Measurements from ENCODE around the gene OGA. TPM values are rescaled to one million over a fixed set of nuclear protein-coding genes. Genes with fewer than 3 reads are reported as not detected.

Gene OGA
- total and polyA plus RNA-seq, 2 experiments from 2014 or later = 56.4 to 98.1 TPM

DNA sequence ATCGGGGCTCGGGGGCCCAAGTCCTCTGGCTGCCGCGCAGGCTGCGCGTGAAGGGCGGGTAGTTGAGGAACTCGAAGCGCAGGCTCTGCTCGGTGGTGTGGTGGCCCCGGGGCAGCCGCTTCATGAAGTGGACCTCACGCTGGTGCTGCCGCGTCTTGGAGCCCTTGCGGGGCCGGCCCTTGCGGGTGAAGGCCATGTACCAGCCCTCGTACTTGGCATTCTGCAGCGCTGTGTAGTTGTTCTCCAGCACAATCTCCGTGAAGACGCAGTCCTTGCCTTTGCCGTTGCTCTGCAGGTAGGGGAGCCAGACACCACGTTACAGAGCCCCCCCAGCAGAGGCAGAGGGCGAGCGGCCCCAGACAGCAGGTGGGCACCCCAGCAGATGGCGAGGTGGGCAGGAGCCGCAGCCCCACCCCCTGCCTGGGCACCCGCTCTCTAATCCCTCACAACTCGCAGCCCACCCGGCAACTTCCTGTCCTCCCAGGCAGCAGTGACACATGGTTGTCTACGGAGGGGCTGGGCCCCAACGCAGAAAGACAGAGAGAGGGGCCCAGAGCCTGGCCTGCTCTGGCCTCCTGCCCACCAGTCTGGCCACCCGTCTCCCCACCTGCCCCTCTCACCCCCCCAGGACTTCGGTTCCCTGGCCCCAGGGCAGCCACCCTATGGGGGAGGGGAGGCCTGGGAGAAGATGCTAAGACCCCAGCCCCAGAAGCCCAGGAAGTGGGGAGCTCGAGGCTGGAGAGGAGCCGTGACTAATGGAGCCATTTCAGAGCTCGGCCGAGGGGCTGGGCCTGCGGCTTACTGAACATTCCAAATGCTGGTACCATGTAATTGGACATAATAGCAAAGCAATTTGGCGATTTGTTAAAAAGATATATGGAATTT is 47.7 kb downstream of the OGA start:
- TF ChIP-seq, protein P1, sequence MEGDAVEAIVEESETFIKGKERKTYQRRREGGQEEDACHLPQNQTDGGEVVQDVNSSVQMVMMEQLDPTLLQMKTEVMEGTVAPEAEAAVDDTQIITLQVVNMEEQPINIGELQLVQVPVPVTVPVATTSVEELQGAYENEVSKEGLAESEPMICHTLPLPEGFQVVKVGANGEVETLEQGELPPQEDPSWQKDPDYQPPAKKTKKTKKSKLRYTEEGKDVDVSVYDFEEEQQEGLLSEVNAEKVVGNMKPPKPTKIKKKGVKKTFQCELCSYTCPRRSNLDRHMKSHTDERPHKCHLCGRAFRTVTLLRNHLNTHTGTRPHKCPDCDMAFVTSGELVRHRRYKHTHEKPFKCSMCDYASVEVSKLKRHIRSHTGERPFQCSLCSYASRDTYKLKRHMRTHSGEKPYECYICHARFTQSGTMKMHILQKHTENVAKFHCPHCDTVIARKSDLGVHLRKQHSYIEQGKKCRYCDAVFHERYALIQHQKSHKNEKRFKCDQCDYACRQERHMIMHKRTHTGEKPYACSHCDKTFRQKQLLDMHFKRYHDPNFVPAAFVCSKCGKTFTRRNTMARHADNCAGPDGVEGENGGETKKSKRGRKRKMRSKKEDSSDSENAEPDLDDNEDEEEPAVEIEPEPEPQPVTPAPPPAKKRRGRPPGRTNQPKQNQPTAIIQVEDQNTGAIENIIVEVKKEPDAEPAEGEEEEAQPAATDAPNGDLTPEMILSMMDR (IDR thresholded peaks at IDR 0.05; ENCODE audit: low read depth, low read length) = no peak
- H3K9me3 ChIP-seq (ENCODE audit: low read depth) = no peaks in the 10 kb centered on the region
- peaks cover 9% of the 10 kb centered on the region for H3K4me1 ChIP-seq (ENCODE audit: low read depth)
- peaks cover 35% of the 10 kb centered on the region for H3K27me3 ChIP-seq
- DNase-seq (ENCODE audit: low read depth in 1 of 2, low spot score in 1 of 2) = no peak
- no peak overlapping the region for H3K27ac ChIP-seq
- H3K4me3 ChIP-seq = no peak overlapping the region
- H3K36me3 ChIP-seq = no peaks in the 10 kb centered on the region

DNA sequence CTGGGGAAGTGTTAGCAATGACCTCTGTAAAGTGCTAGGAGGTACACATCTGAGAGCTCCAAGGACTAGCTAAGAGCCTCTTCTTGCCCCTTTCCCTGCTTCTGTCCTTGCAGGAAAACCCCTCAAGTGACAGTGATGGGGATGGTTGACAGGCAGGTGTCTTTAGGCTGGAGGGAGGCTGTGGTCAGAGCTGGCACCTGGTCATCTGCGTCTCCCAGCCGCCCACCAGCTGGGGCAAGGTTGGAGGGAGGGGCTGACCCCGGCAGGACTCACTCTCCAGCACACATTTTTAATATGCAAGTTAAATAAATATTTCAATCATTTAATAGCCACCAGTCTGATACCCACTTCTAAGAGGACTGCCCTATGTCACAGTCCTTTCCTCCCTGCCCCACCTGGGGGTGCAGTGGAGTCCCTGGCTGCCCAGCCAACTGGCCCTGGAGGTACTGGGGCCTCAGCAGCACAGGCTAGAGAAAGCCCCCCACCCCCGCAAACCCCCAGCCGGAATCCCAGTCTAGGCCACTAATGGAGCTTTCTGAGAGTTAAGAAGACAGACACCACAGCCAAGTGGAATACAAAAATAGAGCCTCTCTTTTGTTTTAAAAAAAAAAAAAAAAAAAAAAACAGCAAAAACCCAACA is 48.6 kb downstream of the OGA start:
- Histone ChIP-seq H3K9me3 (ENCODE audit: low read depth) (no peaks in the 10 kb centered on the region), H3K36me3 (no peaks in the 10 kb centered on the region), H3K4me1 (ENCODE audit: low read depth) (peaks cover 9% of the 10 kb centered on the region), H3K4me3 (no peak overlapping the region), H3K27ac (no peak overlapping the region), H3K27me3 (peaks cover 25% of the 10 kb centered on the region)
- TF ChIP-seq, protein P1 (IDR thresholded peaks at IDR 0.05; ENCODE audit: low read depth, low read length) = no peak
- no peak for DNase-seq (ENCODE audit: low read depth in 1 of 2, low spot score in 1 of 2)

DNA sequence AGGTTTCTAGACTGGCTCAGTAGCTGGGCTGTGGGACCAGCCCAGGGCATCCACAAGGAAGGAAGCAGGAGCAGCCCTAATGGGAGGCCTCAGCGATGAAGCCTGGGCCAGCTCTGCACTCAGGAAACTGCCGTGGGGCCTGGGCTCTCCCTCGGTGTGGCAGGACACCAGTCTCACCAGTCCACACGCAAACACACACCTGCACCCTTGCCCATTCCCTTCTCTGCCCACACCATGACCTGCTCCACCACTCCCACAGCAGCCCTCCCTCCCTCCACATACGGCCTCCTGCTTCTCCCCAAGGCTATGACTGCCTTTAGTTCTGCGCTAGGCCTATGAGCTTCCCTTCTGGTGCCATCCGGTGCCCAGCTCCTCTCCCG is 49.5 kb downstream of the OGA start:
- DNase-seq (ENCODE audit: low read depth in 1 of 2, low spot score in 1 of 2) = no peak
- peaks cover 17% of the 10 kb centered on the region for H3K27me3 ChIP-seq
- TF ChIP-seq, protein P1 (IDR thresholded peaks at IDR 0.05; ENCODE audit: low read depth, low read length) = no peak
- no peaks in the 10 kb centered on the region for H3K36me3 ChIP-seq
- peaks cover 9% of the 10 kb centered on the region for H3K4me1 ChIP-seq (ENCODE audit: low read depth)
- H3K4me3 ChIP-seq = no peak overlapping the region
- no peak overlapping the region for H3K27ac ChIP-seq
- no peaks in the 10 kb centered on the region for H3K9me3 ChIP-seq (ENCODE audit: low read depth)

DNA sequence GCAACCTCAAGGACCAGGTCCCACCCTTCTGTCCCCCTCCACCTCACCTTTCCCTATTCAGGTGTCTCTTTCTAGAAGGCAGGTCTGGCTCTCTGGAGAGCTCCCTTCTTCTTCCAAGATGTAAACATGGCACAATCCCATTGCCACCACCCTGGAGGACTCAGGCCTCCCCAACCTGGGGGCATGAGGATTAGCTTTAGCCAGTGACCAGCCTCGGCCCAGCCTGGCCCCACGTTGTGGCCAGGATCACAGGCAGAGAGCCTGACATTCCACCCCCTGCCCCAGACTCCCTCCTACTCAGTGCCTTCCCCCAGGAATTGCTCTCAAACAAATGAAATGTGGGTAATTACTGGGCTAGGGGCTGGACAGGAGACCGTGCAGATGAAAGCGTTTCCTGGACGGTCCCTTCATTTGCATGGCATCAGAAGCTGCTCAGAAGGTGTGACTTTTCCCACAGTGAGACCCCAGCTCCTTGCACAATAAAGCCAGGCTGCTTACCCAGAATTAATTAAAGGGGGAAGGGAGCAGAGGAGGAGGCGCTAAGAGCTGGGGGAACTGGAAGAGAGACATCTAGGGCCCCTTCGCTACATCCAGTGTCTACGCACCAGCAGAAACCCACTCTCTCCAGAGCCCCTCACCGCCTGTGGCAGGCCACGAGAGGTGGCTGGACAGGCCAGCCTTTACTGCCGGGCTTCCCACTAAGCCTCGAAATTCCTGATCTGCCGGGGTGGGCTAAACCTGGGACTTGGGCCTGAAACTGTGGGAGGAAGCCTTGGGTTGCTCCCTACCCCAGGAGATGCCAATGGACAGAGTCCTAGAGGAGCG is 50.1 kb downstream of the OGA start:
- Histone ChIP-seq H3K4me1 (ENCODE audit: low read depth) (peaks cover 9% of the 10 kb centered on the region), H3K4me3 (no peak overlapping the region), H3K27ac (no peak overlapping the region), H3K36me3 (no peaks in the 10 kb centered on the region), H3K9me3 (ENCODE audit: low read depth) (no peaks in the 10 kb centered on the region), H3K27me3 (peaks cover 11% of the 10 kb centered on the region)
- no peak for DNase-seq (ENCODE audit: low read depth in 1 of 2, low spot score in 1 of 2)
- TF ChIP-seq, protein P1 (IDR thresholded peaks at IDR 0.05; ENCODE audit: low read depth, low read length) = no peak

DNA sequence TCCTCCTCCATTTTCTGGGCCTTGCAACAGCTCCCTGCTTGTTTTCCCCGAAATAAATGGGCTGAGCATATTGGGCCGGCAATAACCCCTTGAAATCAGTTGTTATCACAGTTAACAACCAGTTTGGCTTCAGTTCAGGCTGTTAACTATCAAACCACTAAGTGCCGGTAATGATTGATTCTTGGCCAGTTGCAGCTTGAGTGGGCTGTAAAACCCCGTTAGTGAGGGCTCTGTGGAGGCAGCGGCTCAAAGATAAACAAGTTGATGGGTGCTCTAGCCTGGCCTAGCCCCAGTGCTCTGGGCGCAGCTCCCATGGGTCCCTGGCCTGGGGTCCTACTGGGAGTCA is 50.7 kb downstream of the OGA start:
- TF ChIP-seq, protein P1 (IDR thresholded peaks at IDR 0.05; ENCODE audit: low read depth, low read length) = no peak
- Histone ChIP-seq H3K36me3 (no peaks in the 10 kb centered on the region), H3K4me1 (ENCODE audit: low read depth) (peaks cover 9% of the 10 kb centered on the region), H3K9me3 (ENCODE audit: low read depth) (no peaks in the 10 kb centered on the region), H3K4me3 (no peak overlapping the region), H3K27me3 (peaks cover 5% of the 10 kb centered on the region), H3K27ac (no peak overlapping the region)
- no peak for DNase-seq (ENCODE audit: low read depth in 1 of 2, low spot score in 1 of 2)

All from cardiac muscle cell (in vitro differentiated cells and primary cell).